Gastrocnemius medialis (tissue), 4 donors: Measurements from ENCODE around the gene TEAD4.
A peak's percentile ranks its signal among the peaks of the same experiment; 100 is the strongest.

Experiments used
- CTCF ChIP-seq, 5 experiments: fragments of 450-650 bp in 3 of 5; fragments of 200-600 bp in 2 of 5; sonication (generic) in 2 of 5; IDR thresholded peaks in 4 of 5; conservative IDR thresholded peaks in 1 of 5; 1 replicate in 4 of 5; 2 replicates in 1 of 5; pipeline ENCODE4 v1.5.1; 2016 to 2019; ENCODE audit warnings: antibody characterized with exemption in 5 of 5, mild to moderate bottlenecking in 3 of 5, moderate library complexity in 3 of 5
- POLR2A ChIP-seq, 2 donors: fragments of 450-650 bp; IDR thresholded peaks; one replicate each; pipeline ENCODE4 v1.6.1; 2017; ENCODE audit warnings: antibody characterized with exemption in 2 of 2, mild to moderate bottlenecking in 2 of 2, moderate library complexity in 2 of 2

GRCh38 chr12:3042394-3042793 is 83.2 kb downstream of the TEAD4 start:
- TF ChIP-seq POLR2A (IDR thresholded peaks at IDR 0.05) = peak in 1 of 2 donors; percentile 11
- TF ChIP-seq CTCF (IDR thresholded peaks at IDR 0.05 in 4 of 5, conservative IDR thresholded peaks at IDR 0.05 in 1 of 5) = no peak
